Breast epithelium (tissue), 3 donors: ENCODE measurements around the gene ARHGEF2.

Source experiments
- CTCF ChIP-seq, 3 donors: fragments of 450-650 bp; IDR thresholded peaks; one replicate each; pipeline ENCODE4 v1.5.1; 2016 to 2017; ENCODE audit warnings: antibody characterized with exemption in 3 of 3, mild to moderate bottlenecking in 3 of 3, moderate library complexity in 3 of 3
- POLR2A ChIP-seq: fragments of 450-650 bp; IDR thresholded peaks from one replicate; pipeline ENCODE4 v1.6.1; 2016; ENCODE audit warnings: antibody characterized with exemption, mild to moderate bottlenecking, moderate library complexity
- POLR2AphosphoS5 ChIP-seq, 3 donors: sonication (generic); formaldehyde crosslinking; IDR thresholded peaks; one replicate each; pipeline ENCODE4 v1.6.1; 2017; ENCODE audit warnings: antibody characterized with exemption in 3 of 3

DNA sequence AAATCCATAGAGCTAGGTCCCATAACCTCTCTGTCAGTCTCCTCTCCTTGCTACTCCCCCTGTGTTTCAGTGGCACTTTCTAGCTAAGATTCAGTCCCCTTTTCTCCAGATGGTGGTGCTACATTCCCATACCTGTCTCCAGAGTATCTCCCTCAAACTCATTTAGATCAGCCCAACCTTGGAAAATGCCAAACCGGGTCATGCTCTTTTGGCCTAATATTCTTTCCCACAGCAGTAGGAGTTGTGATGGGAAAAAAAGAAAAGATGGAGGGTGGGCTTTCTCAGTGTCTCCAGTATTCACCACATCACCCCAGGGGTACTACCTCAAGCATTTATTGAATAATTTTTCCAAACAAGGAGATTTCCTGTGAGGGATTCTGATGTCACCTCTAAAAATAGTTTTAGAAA lies 40.1 kb downstream of the ARHGEF2 start:
- TF ChIP-seq CTCF (IDR thresholded peaks at IDR 0.05) = peak; percentile 38 to 61 (median 57)
- TF ChIP-seq POLR2A = no peak
- TF ChIP-seq POLR2AphosphoS5 (IDR thresholded peaks at IDR 0.05) = peak in 1 of 3 donors; percentile 38
